Neuronal stem cell (in vitro differentiated cells): ENCODE data around the gene ERCC6.

Experiments used
- DNase-seq: peaks from one replicate; pipeline ENCODE4 v3.0.0-alpha.2; 2013; ENCODE audit warnings: low spot score
- H2AFZ ChIP-seq: one replicate; pipeline ENCODE4 v1.6.1; 2013; ENCODE audit warnings: mild to moderate bottlenecking, low read length, inconsistent platforms
- H2AK5ac ChIP-seq: 2 replicates; pipeline ENCODE4 v1.6.1; 2013; ENCODE audit warnings: low read depth, mild to moderate bottlenecking, inconsistent platforms, low read length, moderate library complexity, mixed read lengths
- H2BK120ac ChIP-seq: 2 replicates; pipeline ENCODE4 v1.6.1; 2013; ENCODE audit warnings: low read depth, mild to moderate bottlenecking, inconsistent platforms, low read length, moderate library complexity, mixed read lengths
- H2BK12ac ChIP-seq: one replicate; pipeline ENCODE4 v1.6.1; 2013; ENCODE audit warnings: low read length, inconsistent platforms
- H2BK15ac ChIP-seq: 2 replicates; pipeline ENCODE4 v1.6.1; 2013; ENCODE audit warnings: mild to moderate bottlenecking, low read length, inconsistent platforms, mixed read lengths
- H2BK5ac ChIP-seq: one replicate; pipeline ENCODE4 v1.6.1; 2013; ENCODE audit warnings: inconsistent platforms, mild to moderate bottlenecking, low read length, moderate library complexity
- H3K14ac ChIP-seq: one replicate; pipeline ENCODE4 v1.6.1; 2013; ENCODE audit warnings: low read length, inconsistent platforms
- H3K18ac ChIP-seq: 2 replicates; pipeline ENCODE4 v1.6.1; 2013; ENCODE audit warnings: low read length, inconsistent platforms
- H3K23ac ChIP-seq: 2 replicates; pipeline ENCODE4 v1.6.1; 2013; ENCODE audit warnings: low read depth, mild to moderate bottlenecking, mixed read lengths, low read length, inconsistent platforms; ENCODE audit not compliant: poor library complexity
- H3K27ac ChIP-seq: replicated peaks from 3 replicates; pipeline ENCODE4 v1.5.1; 2013; ENCODE audit warnings: low read length, inconsistent platforms
- H3K27me3 ChIP-seq, 3 experiments: 2 replicates each; pipeline ENCODE4 v1.6.1; 2013; ENCODE audit warnings: low read length in 3 of 3, mild to moderate bottlenecking in 2 of 3, inconsistent platforms in 1 of 3, low read depth in 1 of 3, mixed read lengths in 1 of 3, moderate library complexity in 1 of 3; ENCODE audit not compliant: control insufficient read depth in 3 of 3, insufficient read depth in 3 of 3
- H3K36me3 ChIP-seq, 2 donors: replicated peaks in 1 of 2; 2 replicates each; pipeline ENCODE4 v1.6.1; 2013; ENCODE audit warnings: low read length in 2 of 2; ENCODE audit not compliant: control insufficient read depth in 2 of 2, insufficient read depth in 2 of 2
- H3K4ac ChIP-seq: 2 replicates; pipeline ENCODE4 v1.6.1; 2013; ENCODE audit warnings: inconsistent platforms, mild to moderate bottlenecking, low read length, moderate library complexity
- H3K4me1 ChIP-seq, 2 donors: 1 replicate in 1 of 2; 2 replicates in 1 of 2; pipeline ENCODE4 v1.6.1; 2013; ENCODE audit warnings: low read length in 2 of 2, low read depth in 1 of 2; ENCODE audit not compliant: control insufficient read depth in 2 of 2, insufficient read depth in 1 of 2
- H3K4me2 ChIP-seq: one replicate; pipeline ENCODE4 v1.6.1; 2013; ENCODE audit warnings: mild to moderate bottlenecking, low read length, inconsistent platforms; ENCODE audit not compliant: insufficient read depth, poor library complexity, severe bottlenecking
- H3K4me3 ChIP-seq, 2 donors: 2 replicates each; pipeline ENCODE4 v1.5.1; 2013; ENCODE audit warnings: low read length in 2 of 2, mild to moderate bottlenecking in 2 of 2, inconsistent platforms in 1 of 2, moderate library complexity in 1 of 2
- H3K79me1 ChIP-seq: one replicate; pipeline ENCODE4 v1.6.1; 2013; ENCODE audit warnings: low read depth, mild to moderate bottlenecking, inconsistent platforms, low read length, moderate library complexity
- H3K9ac ChIP-seq: one replicate; pipeline ENCODE4 v1.6.1; 2013; ENCODE audit warnings: mild to moderate bottlenecking, low read depth, low read length, inconsistent platforms; ENCODE audit not compliant: poor library complexity
- H3K9me3 ChIP-seq, 2 donors: replicated peaks in 1 of 2; 2 replicates each; pipeline versions ENCODE3 to v1.6.1; 2013; ENCODE audit warnings: low read length in 2 of 2, mild to moderate bottlenecking in 2 of 2, inconsistent platforms in 1 of 2, low read depth in 1 of 2, mixed read lengths in 1 of 2, moderate library complexity in 1 of 2; ENCODE audit not compliant: control insufficient read depth in 2 of 2, insufficient read depth in 1 of 2
- H4K8ac ChIP-seq: one replicate; pipeline ENCODE4 v1.6.1; 2013; ENCODE audit warnings: low read depth, mild to moderate bottlenecking, inconsistent platforms, low read length, moderate library complexity
- H4K91ac ChIP-seq: one replicate; pipeline ENCODE4 v1.6.1; 2013; ENCODE audit warnings: low read length, low read depth, mild to moderate bottlenecking, inconsistent platforms; ENCODE audit not compliant: poor library complexity
- WGBS, 2 donors: extraction: QIAGEN DNeasy Blood & Tissue Kit; methylation state at CpG; one replicate each; pipeline ENCODE4 v1.1.7; 2013; ENCODE audit warnings: missing lambda C conversion rate in 2 of 2, mixed read lengths in 1 of 2; ENCODE audit not compliant: insufficient read length in 2 of 2, insufficient replicate concordance in 1 of 2; ENCODE audit errors: extremely low coverage in 2 of 2; 5-methylcytosine and 5-hydroxymethylcytosine counted together

The ERCC6 gene

DNA sequence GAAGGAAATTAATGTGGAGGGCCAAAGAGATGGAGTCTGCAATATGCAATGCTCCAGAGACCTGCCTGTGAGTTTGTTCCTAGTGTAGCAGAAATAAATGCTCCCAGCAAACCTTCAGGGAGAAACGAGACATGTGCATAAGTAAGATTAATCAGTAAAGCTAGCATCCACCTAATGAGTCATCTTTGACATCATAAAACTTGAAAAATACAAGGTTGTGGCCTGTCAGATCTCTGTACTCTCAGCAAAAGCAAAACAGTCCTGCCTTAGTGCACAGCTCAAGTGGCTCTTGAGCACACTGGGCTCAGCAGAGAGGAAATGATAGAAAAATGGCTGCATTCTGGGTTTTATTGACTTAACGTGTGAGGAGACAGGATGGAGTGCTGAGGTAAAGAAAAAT lies 32.5 kb upstream of the ERCC6 start:
- WGBS, 2 donors: no CpG with 5 or more reads among the region's 2 CpGs
- Histone ChIP-seq H2BK12ac (no peak overlapping the region), H3K18ac (no peak overlapping the region)

DNA sequence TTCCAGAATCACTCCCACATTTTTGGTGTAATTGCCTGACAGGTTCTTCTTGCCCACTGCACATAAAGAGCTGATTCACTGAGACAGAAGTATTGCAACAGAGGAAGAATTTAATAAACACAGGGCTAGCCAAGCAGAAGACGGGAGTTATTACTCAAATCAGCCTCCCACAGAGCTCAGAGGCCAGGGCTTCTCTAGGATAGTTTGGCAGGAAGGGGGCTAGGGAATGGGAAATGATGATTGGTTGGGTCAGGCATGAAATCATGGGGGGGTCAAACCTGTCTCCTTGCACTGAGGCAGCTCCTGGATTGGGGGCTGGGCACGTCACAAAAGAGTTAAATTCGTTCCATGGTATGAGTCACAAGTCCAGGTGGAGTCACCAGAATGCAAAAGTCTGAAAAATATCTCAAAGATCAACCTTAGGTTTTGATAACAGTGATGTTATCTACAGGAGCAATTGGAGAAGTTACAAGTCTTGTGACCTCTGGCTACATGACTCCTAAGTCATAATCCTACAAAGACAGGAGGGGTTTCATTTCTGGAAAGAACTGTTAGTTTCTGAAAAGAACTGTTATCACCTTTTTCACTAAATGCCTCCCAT lies 30.2 kb upstream of the ERCC6 start:
- no peak overlapping the region for H4K91ac ChIP-seq
- no peaks in the 10 kb centered on the region for H3K36me3 ChIP-seq
- no peak overlapping the region for H3K27ac ChIP-seq
- no peak overlapping the region for H3K9ac ChIP-seq
- H3K14ac ChIP-seq: no peak overlapping the region
- no peak overlapping the region for H3K18ac ChIP-seq
- no peak for DNase-seq
- H3K4ac ChIP-seq: no peak overlapping the region
- H2BK15ac ChIP-seq: no peak overlapping the region
- H3K4me1 ChIP-seq: no peaks in the 10 kb centered on the region
- H3K4me2 ChIP-seq: no peak overlapping the region
- no peaks in the 10 kb centered on the region for H3K9me3 ChIP-seq
- H3K79me1 ChIP-seq: no peaks in the 10 kb centered on the region
- H3K27me3 ChIP-seq: peaks cover 0 to 18% (median 0%) of the 10 kb centered on the region in 3 experiments
- H2BK120ac ChIP-seq: no peak overlapping the region
- no peak overlapping the region for H4K8ac ChIP-seq
- no CpG with 5 or more reads among the region's 3 CpGs for WGBS, 2 donors
- no peak overlapping the region for H2BK5ac ChIP-seq
- no peak overlapping the region for H3K23ac ChIP-seq
- H2AK5ac ChIP-seq: no peak overlapping the region
- H2BK12ac ChIP-seq: no peak overlapping the region
- H3K4me3 ChIP-seq: no peak overlapping the region
- no peak overlapping the region for H2AFZ ChIP-seq

More for the DNA sequence above, 32.5 kb upstream of the ERCC6 start:
- Histone ChIP-seq H3K9ac (no peak overlapping the region), H3K36me3 (no peaks in the 10 kb centered on the region), H3K27ac (no peak overlapping the region), H3K4me1 (no peaks in the 10 kb centered on the region), H3K23ac (no peak overlapping the region), H2BK5ac (no peak overlapping the region), H3K4me2 (no peak overlapping the region), H4K8ac (no peak overlapping the region), H2BK15ac (no peak overlapping the region), H3K79me1 (no peaks in the 10 kb centered on the region), H2BK120ac (no peak overlapping the region), H2AK5ac (no peak overlapping the region), H2AFZ (no peak overlapping the region), H3K27me3 (peaks cover 0 to 18% (median 0%) of the 10 kb centered on the region in 3 experiments), H3K4me3 (no peak overlapping the region), H3K4ac (no peak overlapping the region), H3K9me3 (no peaks in the 10 kb centered on the region), H3K14ac (no peak overlapping the region), H4K91ac (no peak overlapping the region)
- no peak for DNase-seq

DNA sequence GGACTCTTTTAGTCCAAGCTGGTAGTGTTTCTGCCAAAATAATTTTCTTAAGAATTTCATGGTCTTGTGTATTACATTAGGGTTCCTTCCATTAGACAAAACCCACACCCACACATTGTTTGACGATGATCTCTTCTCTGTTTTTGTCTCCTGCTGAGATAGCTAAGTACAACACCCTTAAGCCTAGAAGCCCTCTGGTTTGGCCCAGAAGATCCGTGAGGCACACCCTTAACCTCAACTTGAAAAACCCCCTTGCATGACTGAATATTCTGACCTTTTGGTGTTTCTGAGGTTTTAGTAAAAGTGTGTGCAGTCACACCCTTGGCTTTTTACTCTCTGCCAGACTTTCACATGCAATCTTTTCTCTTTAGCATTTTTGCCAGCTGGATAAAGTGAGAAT lies 29.3 kb upstream of the ERCC6 start:
- Histone ChIP-seq H3K4me2 (no peak overlapping the region), H3K27ac (no peak overlapping the region), H4K91ac (no peak overlapping the region), H2BK120ac (no peak overlapping the region), H2AK5ac (no peak overlapping the region), H3K18ac (no peak overlapping the region), H2BK12ac (no peak overlapping the region), H2AFZ (no peak overlapping the region), H3K4ac (no peak overlapping the region), H2BK15ac (no peak overlapping the region), H3K9me3 (no peaks in the 10 kb centered on the region), H3K14ac (no peak overlapping the region), H3K4me1 (no peaks in the 10 kb centered on the region), H2BK5ac (no peak overlapping the region), H3K4me3 (no peak overlapping the region), H3K36me3 (no peaks in the 10 kb centered on the region), H4K8ac (no peak overlapping the region), H3K27me3 (peaks cover 0 to 18% (median 0%) of the 10 kb centered on the region in 3 experiments), H3K79me1 (no peaks in the 10 kb centered on the region), H3K9ac (no peak overlapping the region), H3K23ac (no peak overlapping the region)
- DNase-seq: no peak
- no CpG with 5 or more reads among the region's 2 CpGs for WGBS, 2 donors

DNA sequence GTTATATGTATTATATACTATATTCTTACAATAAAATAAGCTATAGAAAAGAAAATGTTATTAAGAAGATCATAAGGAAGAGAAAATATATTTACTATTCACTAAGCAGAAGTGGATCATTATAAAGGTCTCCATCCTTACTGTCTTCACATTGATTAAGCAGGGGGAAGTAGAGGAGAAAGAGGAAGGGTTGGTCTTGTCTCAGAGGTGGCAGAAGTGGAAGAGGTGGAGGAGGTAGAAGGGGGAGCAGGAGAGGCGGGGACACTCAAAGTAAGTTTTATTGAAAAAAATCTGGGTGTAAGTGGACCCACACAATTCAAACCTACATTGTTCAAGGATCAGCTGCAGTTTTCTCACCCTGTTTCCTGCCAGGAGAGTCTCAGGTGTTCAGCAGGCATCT lies 28.9 kb upstream of the ERCC6 start:
- no peak for DNase-seq
- Histone ChIP-seq H2BK12ac (no peak overlapping the region), H3K9ac (no peak overlapping the region), H3K27ac (no peak overlapping the region), H3K4me2 (no peak overlapping the region), H3K79me1 (no peaks in the 10 kb centered on the region), H3K4me3 (no peak overlapping the region), H2BK15ac (no peak overlapping the region), H3K4ac (no peak overlapping the region), H3K9me3 (no peaks in the 10 kb centered on the region), H2BK120ac (no peak overlapping the region), H2AK5ac (no peak overlapping the region), H3K14ac (no peak overlapping the region), H3K36me3 (no peaks in the 10 kb centered on the region), H2AFZ (no peak overlapping the region), H3K27me3 (peaks cover 0 to 18% (median 0%) of the 10 kb centered on the region in 3 experiments), H3K18ac (no peak overlapping the region), H3K4me1 (no peaks in the 10 kb centered on the region), H4K8ac (no peak overlapping the region), H2BK5ac (no peak overlapping the region), H3K23ac (no peak overlapping the region), H4K91ac (no peak overlapping the region)
- no CpG with 5 or more reads among the region's 1 CpG for WGBS, 2 donors
